Measurements from ENCODE around the gene GPR89A. TPM values are rescaled to one million over a fixed set of nuclear protein-coding genes. Genes with fewer than 3 reads are reported as not detected.

Gene GPR89A
- polyA plus RNA-seq, 1 of the 3 experiments (the other 2 are of a cell fraction) = 10.5 TPM

- no peaks in the 10 kb centered on the region for H3K36me3 ChIP-seq (replicated peaks in 1 of 2; ENCODE audit: control insufficient read depth in 1 of 2, insufficient read depth in 2 of 2, low read length in 1 of 2)
These were observed 88.2 kb downstream of the GPR89A start for GRCh38 chr1:145695821-145696629.

GRCh38 chr1:145696630-145696960 lies 88.8 kb downstream of the GPR89A start:
- ChIA-PET CTCF (no interaction called here), POLR2A (no interaction called here)
- H3K4me2 ChIP-seq = no peak overlapping the region
- H3K9ac ChIP-seq = no peak overlapping the region
- H3K27me3 ChIP-seq (ENCODE audit: insufficient read depth) = no peaks in the 10 kb centered on the region
- H2AFZ ChIP-seq (ENCODE audit: low read depth) = no peak overlapping the region
- TF ChIP-seq YY1 (IDR thresholded peaks at IDR 0.05; ENCODE audit: low read depth) = no peak
- TF ChIP-seq MEF2A (IDR thresholded peaks at IDR 0.05; ENCODE audit: borderline replicate concordance, low read depth) = no peak
- TF ChIP-seq GABPA (IDR thresholded peaks at IDR 0.05; ENCODE audit: low read depth) = no peak
- no peak for TF ChIP-seq TCF12 (IDR thresholded peaks at IDR 0.05)
- no peak for TF ChIP-seq CHD2 (IDR thresholded peaks at IDR 0.05; ENCODE audit: low read length, partially characterized antibody)
- TF ChIP-seq FOSL2 (IDR thresholded peaks at IDR 0.05; ENCODE audit: borderline replicate concordance, low read depth) = no peak
- no peak for TF ChIP-seq REST (IDR thresholded peaks at IDR 0.05; ENCODE audit: low read depth, low read length)
- no peak for TF ChIP-seq PBX3 (IDR thresholded peaks at IDR 0.05)
- TF ChIP-seq SIN3A (IDR thresholded peaks at IDR 0.05; ENCODE audit: borderline replicate concordance, low read depth, low read length) = no peak
- TF ChIP-seq NFIC (IDR thresholded peaks at IDR 0.05; ENCODE audit: borderline replicate concordance) = no peak
- no peak for TF ChIP-seq NRF1 (IDR thresholded peaks at IDR 0.05; ENCODE audit: low read depth, low read length)
- TF ChIP-seq, protein P1, sequence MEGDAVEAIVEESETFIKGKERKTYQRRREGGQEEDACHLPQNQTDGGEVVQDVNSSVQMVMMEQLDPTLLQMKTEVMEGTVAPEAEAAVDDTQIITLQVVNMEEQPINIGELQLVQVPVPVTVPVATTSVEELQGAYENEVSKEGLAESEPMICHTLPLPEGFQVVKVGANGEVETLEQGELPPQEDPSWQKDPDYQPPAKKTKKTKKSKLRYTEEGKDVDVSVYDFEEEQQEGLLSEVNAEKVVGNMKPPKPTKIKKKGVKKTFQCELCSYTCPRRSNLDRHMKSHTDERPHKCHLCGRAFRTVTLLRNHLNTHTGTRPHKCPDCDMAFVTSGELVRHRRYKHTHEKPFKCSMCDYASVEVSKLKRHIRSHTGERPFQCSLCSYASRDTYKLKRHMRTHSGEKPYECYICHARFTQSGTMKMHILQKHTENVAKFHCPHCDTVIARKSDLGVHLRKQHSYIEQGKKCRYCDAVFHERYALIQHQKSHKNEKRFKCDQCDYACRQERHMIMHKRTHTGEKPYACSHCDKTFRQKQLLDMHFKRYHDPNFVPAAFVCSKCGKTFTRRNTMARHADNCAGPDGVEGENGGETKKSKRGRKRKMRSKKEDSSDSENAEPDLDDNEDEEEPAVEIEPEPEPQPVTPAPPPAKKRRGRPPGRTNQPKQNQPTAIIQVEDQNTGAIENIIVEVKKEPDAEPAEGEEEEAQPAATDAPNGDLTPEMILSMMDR (IDR thresholded peaks at IDR 0.05) = no peak
- TF ChIP-seq FOXM1 (IDR thresholded peaks at IDR 0.05; ENCODE audit: low read depth) = no peak
- TF ChIP-seq RXRA (IDR thresholded peaks at IDR 0.05; ENCODE audit: borderline replicate concordance, low read depth) = no peak
- TF ChIP-seq, protein P2, sequence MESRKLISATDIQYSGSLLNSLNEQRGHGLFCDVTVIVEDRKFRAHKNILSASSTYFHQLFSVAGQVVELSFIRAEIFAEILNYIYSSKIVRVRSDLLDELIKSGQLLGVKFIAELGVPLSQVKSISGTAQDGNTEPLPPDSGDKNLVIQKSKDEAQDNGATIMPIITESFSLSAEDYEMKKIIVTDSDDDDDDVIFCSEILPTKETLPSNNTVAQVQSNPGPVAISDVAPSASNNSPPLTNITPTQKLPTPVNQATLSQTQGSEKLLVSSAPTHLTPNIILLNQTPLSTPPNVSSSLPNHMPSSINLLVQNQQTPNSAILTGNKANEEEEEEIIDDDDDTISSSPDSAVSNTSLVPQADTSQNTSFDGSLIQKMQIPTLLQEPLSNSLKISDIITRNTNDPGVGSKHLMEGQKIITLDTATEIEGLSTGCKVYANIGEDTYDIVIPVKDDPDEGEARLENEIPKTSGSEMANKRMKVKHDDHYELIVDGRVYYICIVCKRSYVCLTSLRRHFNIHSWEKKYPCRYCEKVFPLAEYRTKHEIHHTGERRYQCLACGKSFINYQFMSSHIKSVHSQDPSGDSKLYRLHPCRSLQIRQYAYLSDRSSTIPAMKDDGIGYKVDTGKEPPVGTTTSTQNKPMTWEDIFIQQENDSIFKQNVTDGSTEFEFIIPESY (IDR thresholded peaks at IDR 0.05; ENCODE audit: borderline replicate concordance, low read depth) = no peak
- TF ChIP-seq GATA2 (CRISPR knock-in tag; IDR thresholded peaks at IDR 0.05) = no peak
- H3K36me3 ChIP-seq (replicated peaks in 1 of 2; ENCODE audit: control insufficient read depth in 1 of 2, insufficient read depth in 2 of 2, low read length in 1 of 2) = no peaks in the 10 kb centered on the region
- H3K79me2 ChIP-seq (ENCODE audit: insufficient read depth) = no peaks in the 10 kb centered on the region
- no peaks in the 10 kb centered on the region for H3K9me2 ChIP-seq
- H3K27ac ChIP-seq (ENCODE audit: low read depth in 2 of 2, low read length in 1 of 2) = no peak overlapping the region
- H3F3A ChIP-seq (replicated peaks; ENCODE audit: insufficient read depth) = no peaks in the 10 kb centered on the region
- no peak for DNase-seq
- no peaks in the 10 kb centered on the region for H4K20me1 ChIP-seq (ENCODE audit: insufficient read depth)
- H3K4me3 ChIP-seq (ENCODE audit: low read depth in 2 of 2, low read length in 1 of 2) = no peak overlapping the region
- 85% methylated on average over 3 of the region's 3 CpGs for WGBS (ENCODE audit: low lambda C conversion rate)
- no peaks in the 10 kb centered on the region for H3K4me1 ChIP-seq (ENCODE audit: control insufficient read depth in 1 of 2, insufficient read depth in 2 of 2, low read depth in 1 of 2, low read length in 1 of 2)
- H3K9me3 ChIP-seq = no peaks in the 10 kb centered on the region

More at GRCh38 chr1:145695821-145696629, 88.2 kb downstream of the GPR89A start:
- Histone ChIP-seq H3K9me2 (no peaks in the 10 kb centered on the region), H3K27ac (ENCODE audit: low read depth in 2 of 2, low read length in 1 of 2) (no peak overlapping the region), H3K9ac (no peak overlapping the region), H3K4me3 (ENCODE audit: low read depth in 2 of 2, low read length in 1 of 2) (no peak overlapping the region), H3K4me1 (ENCODE audit: control insufficient read depth in 1 of 2, insufficient read depth in 2 of 2, low read depth in 1 of 2, low read length in 1 of 2) (peaks cover 0 to under 1% of the 10 kb centered on the region in 2 experiments; a peak in 1 of 4 replicates), H3K4me2 (no peak overlapping the region), H3F3A (replicated peaks; ENCODE audit: insufficient read depth) (no peaks in the 10 kb centered on the region), H2AFZ (ENCODE audit: low read depth) (no peak overlapping the region), H3K79me2 (ENCODE audit: insufficient read depth) (no peaks in the 10 kb centered on the region), H3K27me3 (ENCODE audit: insufficient read depth) (no peaks in the 10 kb centered on the region), H3K9me3 (no peaks in the 10 kb centered on the region), H4K20me1 (ENCODE audit: insufficient read depth) (no peaks in the 10 kb centered on the region)
- ChIA-PET CTCF (no interaction called here), POLR2A (no interaction called here)
- WGBS (ENCODE audit: low lambda C conversion rate) = 58% methylated on average over 5 of the region's 5 CpGs
- TF ChIP-seq RAD21 (IDR thresholded peaks at IDR 0.05; ENCODE audit: low read length) (no peak), FOXM1 (IDR thresholded peaks at IDR 0.05; ENCODE audit: low read depth) (no peak)
- DNase-seq = no peak

Measured in SK-N-SH (cell line).